ENCODE measurements around the gene NHP2.

The NHP2 gene

GRCh38 chr5:178112545-178112944 lies 41.1 kb downstream of the NHP2 start:
- no peak for DNase-seq

- no peak for DNase-seq
Observed at GRCh38 chr5:178111925-178112324, 41.8 kb downstream of the NHP2 start.

- DNase-seq, result no peak
Observed at GRCh38 chr5:178110511-178110910, 43.2 kb downstream of the NHP2 start.

GRCh38 chr5:178108966-178109365 lies 44.7 kb downstream of the NHP2 start:
- no peak for DNase-seq

- no peak for DNase-seq
Observed at GRCh38 chr5:178108446-178108845, 45.2 kb downstream of the NHP2 start.

- no peak for DNase-seq
Observed at GRCh38 chr5:178107756-178108310, 45.9 kb downstream of the NHP2 start.

GRCh38 chr5:178106556-178107239 lies 47.0 kb downstream of the NHP2 start:
- DNase-seq, result no peak

- no peak for DNase-seq
Observed at GRCh38 chr5:178106086-178106485, 47.6 kb downstream of the NHP2 start.

GRCh38 chr5:178104492-178104891 lies 49.2 kb downstream of the NHP2 start:
- no peak for DNase-seq

- DNase-seq, result no peak
Observed at GRCh38 chr5:178103612-178104011, 50.1 kb downstream of the NHP2 start.

All from NCI-H774 (cell line).